Coronary artery (tissue), 2 donors: ENCODE data around the gene SLC17A8.

ENCODE experiments used
- DNase-seq: peaks from one replicate; pipeline ENCODE4 v3.0.0-alpha.2; 2017; ENCODE audit warnings: low spot score
- H3K27ac ChIP-seq, 2 donors: fragments of 200-600 bp; sonication (generic); one replicate each; pipeline ENCODE4 v1.5.1; 2016 to 2019
- H3K4me3 ChIP-seq: fragments of 200-600 bp; sonication (generic); 2 replicates; pipeline ENCODE4 v1.5.1; 2016; ENCODE audit warnings: mild to moderate bottlenecking, moderate library complexity
- CTCF ChIP-seq: fragments of 200-600 bp; sonication (generic); IDR thresholded peaks from one replicate; pipeline ENCODE4 v1.5.1; 2019; ENCODE audit warnings: antibody characterized with exemption

SLC17A8 gene

GRCh38 chr12:100450735-100451134, 93.9 kb downstream of the SLC17A8 start:
- no peak for TF ChIP-seq CTCF
- H3K27ac ChIP-seq, result no peak overlapping the region
- H3K4me3 ChIP-seq, result no peak overlapping the region
- no peak for DNase-seq

- no peak overlapping the region for H3K27ac ChIP-seq
- H3K4me3 ChIP-seq, result no peak overlapping the region
- no peak for TF ChIP-seq CTCF
- no peak for DNase-seq
Measured at GRCh38 chr12:100453951-100454350, 97.1 kb downstream of the SLC17A8 start.

GRCh38 chr12:100455896-100456295, 99.0 kb downstream of the SLC17A8 start:
- DNase-seq, result no peak
- no peak overlapping the region for H3K4me3 ChIP-seq
- TF ChIP-seq CTCF, result no peak
- H3K27ac ChIP-seq, result no peak overlapping the region

- Histone ChIP-seq H3K27ac (no peak overlapping the region), H3K4me3 (no peak overlapping the region)
- no peak for TF ChIP-seq CTCF
- no peak for DNase-seq
Measured at GRCh38 chr12:100458191-100458590, 101.3 kb downstream of the SLC17A8 start.

- Histone ChIP-seq H3K27ac (no peak overlapping the region), H3K4me3 (no peak overlapping the region)
- no peak for TF ChIP-seq CTCF
- DNase-seq, result no peak
Measured at GRCh38 chr12:100460702-100461101, 103.8 kb downstream of the SLC17A8 start.

- Histone ChIP-seq H3K4me3 (no peak overlapping the region), H3K27ac (no peak overlapping the region)
- no peak for DNase-seq
- TF ChIP-seq CTCF, result no peak
Measured at GRCh38 chr12:100461330-100461973, 104.6 kb downstream of the SLC17A8 start.

- Histone ChIP-seq H3K4me3 (no peak overlapping the region), H3K27ac (no peak overlapping the region)
- no peak for DNase-seq
- TF ChIP-seq CTCF, result no peak
Measured at GRCh38 chr12:100463661-100464060, 106.8 kb downstream of the SLC17A8 start.
